Choroid plexus epithelial cell (primary cell): Measurements from ENCODE around the gene ZDHHC14.
A peak's percentile ranks its signal among the peaks of the same experiment; 100 is the strongest.

Source experiments
- DNase-seq: peaks from one replicate; pipeline ENCODE4 v3.0.0-alpha.2; 2010; ENCODE audit warnings: low read depth
- H3K4me3 ChIP-seq: 2 replicates; pipeline ENCODE4 v1.5.1; 2011; ENCODE audit warnings: low read depth, mild to moderate bottlenecking, control low read depth, low read length, moderate library complexity
- CTCF ChIP-seq: conservative IDR thresholded peaks from 2 replicates; pipeline ENCODE4 v1.5.1; 2011; ENCODE audit warnings: low read depth, mild to moderate bottlenecking, control low read depth, inconsistent platforms, low read length, moderate library complexity

The ZDHHC14 gene

GRCh38 chr6:157611406-157611805 lies 230.4 kb downstream of the ZDHHC14 start:
- DNase-seq = no peak
- H3K4me3 ChIP-seq = no peak overlapping the region
- no peak for TF ChIP-seq CTCF

GRCh38 chr6:157613011-157613522 lies 232.1 kb downstream of the ZDHHC14 start:
- H3K4me3 ChIP-seq = no peak overlapping the region
- TF ChIP-seq CTCF = no peak
- peak; percentile 77 for DNase-seq

GRCh38 chr6:157614026-157614568 lies 233.1 kb downstream of the ZDHHC14 start:
- peak; percentile 8 for TF ChIP-seq CTCF

GRCh38 chr6:157615420-157615769 lies 234.4 kb downstream of the ZDHHC14 start:
- DNase-seq = no peak
- no peak overlapping the region for H3K4me3 ChIP-seq

More at GRCh38 chr6:157614026-157614568, 233.1 kb downstream of the ZDHHC14 start:
- peak; percentile 15 for DNase-seq
- H3K4me3 ChIP-seq = no peak overlapping the region

GRCh38 chr6:157615951-157616350 lies 235.0 kb downstream of the ZDHHC14 start:
- DNase-seq = no peak

More at GRCh38 chr6:157615420-157615769, 234.4 kb downstream of the ZDHHC14 start:
- peak; percentile 18 for TF ChIP-seq CTCF

GRCh38 chr6:157620944-157621343 lies 240.0 kb downstream of the ZDHHC14 start:
- DNase-seq = no peak
- TF ChIP-seq CTCF = no peak
- H3K4me3 ChIP-seq = no peak overlapping the region

More at GRCh38 chr6:157615951-157616350, 235.0 kb downstream of the ZDHHC14 start:
- H3K4me3 ChIP-seq = no peak overlapping the region
- no peak for TF ChIP-seq CTCF

- TF ChIP-seq CTCF = no peak
- H3K4me3 ChIP-seq = no peak overlapping the region
- DNase-seq = no peak
Observed at GRCh38 chr6:157621406-157621805, 240.4 kb downstream of the ZDHHC14 start.
